Adrenal gland (tissue), 12 donors: ENCODE measurements around the gene MOK. TPM values are rescaled to one million over a fixed set of nuclear protein-coding genes. Genes with fewer than 3 reads are reported as not detected.

Experiments used
- DNase-seq, 7 donors: peaks; one replicate each; pipeline ENCODE4 v3.0.0-alpha.2; 2019 to 2020
- H3K27ac ChIP-seq, 5 donors: fragments of 200-600 bp; sonication (generic) in 4 of 5; 1 replicate in 3 of 5; 2 replicates in 2 of 5; pipeline versions ENCODE4 v1.5.1 to v1.8.0; 2016 to 2020; ENCODE audit warnings: mild to moderate bottlenecking in 1 of 5
- H3K27me3 ChIP-seq: fragments of 200-600 bp; 2 replicates; pipeline ENCODE4 v1.8.0; 2021
- H3K36me3 ChIP-seq, 2 donors: fragments of 200-600 bp; replicated peaks in 1 of 2; 1 replicate in 1 of 2; 2 replicates in 1 of 2; pipeline versions ENCODE4 v1.5.1 to v1.8.0; 2018 to 2022
- H3K4me1 ChIP-seq, 2 donors: fragments of 200-600 bp; replicated peaks in 1 of 2; 1 replicate in 1 of 2; 2 replicates in 1 of 2; pipeline versions ENCODE4 v1.5.1 to v1.8.0; 2018 to 2021
- H3K4me3 ChIP-seq, 4 donors: fragments of 200-600 bp; sonication (generic) in 3 of 4; one replicate each; pipeline ENCODE4 v1.5.1; 2016 to 2018
- H3K9me3 ChIP-seq, 3 donors: fragments of 200-600 bp; sonication (generic) in 1 of 3; replicated peaks in 1 of 3; 1 replicate in 2 of 3; 2 replicates in 1 of 3; pipeline versions ENCODE4 v1.5.1 to v1.8.0; 2016 to 2021
- CTCF ChIP-seq, 6 experiments: fragments of 450-650 bp in 4 of 6; fragments of 200-600 bp in 2 of 6; sonication (generic) in 1 of 6; IDR thresholded peaks; 1 replicate in 5 of 6; 2 replicates in 1 of 6; pipeline versions ENCODE4 v1.5.1 to v1.8.0; 2016 to 2021; ENCODE audit warnings: antibody characterized with exemption in 6 of 6, mild to moderate bottlenecking in 2 of 6, moderate library complexity in 1 of 6
- POLR2A ChIP-seq, 2 donors: fragments of 450-650 bp; IDR thresholded peaks; one replicate each; pipeline ENCODE4 v1.6.1; 2017; ENCODE audit warnings: antibody characterized with exemption in 2 of 2, mild to moderate bottlenecking in 2 of 2, moderate library complexity in 1 of 2
- WGBS, 4 donors: extraction: QIAGEN DNeasy Blood & Tissue Kit in 2 of 4; methylation state at CpG; one replicate each; pipeline versions ENCODE4 v1.1.5 to v1.1.7; 2013 to 2017; 5-methylcytosine and 5-hydroxymethylcytosine counted together
- intact Hi-C, 2 donors: fragments of 100-400 bp; cut with DNase I; formaldehyde crosslinking; loops; one replicate each; pipeline versions ENCODE4 v1.14.1 to v1.15.0; 2022 to 2023
- polyA plus RNA-seq, 3 donors: library from polyadenylated mRNA; stranded (reverse); fragments of 200-250 nt in 2 of 3; fragments of 350-450 nt in 1 of 3; fragmentation: Illumina TruSeq in 1 of 3; extraction: RNeasy Lipid Tissue Mini Kit (QIAGEN cat#74804) in 1 of 3; gene quantifications; one replicate each; pipeline ENCODE4 v1.2.3, GENCODE V29; 2013 to 2014
- total RNA-seq, 9 donors: library from RNA; depleted of rRNA in 4 of 9; stranded (reverse); fragments of >200 nt in 4 of 9; fragments of 120-200 nt in 1 of 9; fragmentation: NEBNext Ultra II Directional in 1 of 9; extraction: Animal tissue kit (Norgen Biotek cat#: 25700) in 1 of 9; gene quantifications; one replicate each; pipeline versions ENCODE4 v1.1.0 to v1.2.4, GENCODE V29; 2013 to 2023
- donor health status: healthy with polysubstance abuse.
- donor health status: Bipolar disorder and iron deficiency.
- donor health status: DM: yes; HTN: yes; CAD: no.
- donor health status: DM: no; HTN: no; CAD: no.
- donor health status: DM: no; HTN: no; CAD: no.
- donor health status: DM: yes; HTN: yes; CAD: no.

The MOK gene
- total and polyA plus RNA-seq, 12 donors, result 10.1 to 54.4 (median 16.4) TPM

GRCh38 chr14:102316743-102317563, 12.0 kb upstream of the MOK start:
- 1 to 6% (median 1%) methylated on average over 22 to 54 of the region's 54 CpGs for WGBS, 4 donors
- peak overlapping the region; percentile 65 to 85 (median 79) for H3K27ac ChIP-seq
- no peaks in the 10 kb centered on the region for H3K27me3 ChIP-seq
- H3K36me3 ChIP-seq, result no peaks in the 10 kb centered on the region
- H3K4me3 ChIP-seq, result peak overlapping the region in 3 of 4 donors; percentile 23 to 52 (median 34)
- no peaks in the 10 kb centered on the region for H3K9me3 ChIP-seq
- H3K4me1 ChIP-seq, result peaks cover 6 to 49% of the 10 kb centered on the region in 2 donors
- intact Hi-C loops, result no loop called here
- DNase-seq, result peak; percentile 89 to 98 (median 94)
- TF ChIP-seq POLR2A (IDR thresholded peaks at IDR 0.05) (peak in 1 of 2 donors; percentile 34), CTCF (IDR thresholded peaks at IDR 0.05) (peak; percentile 63 to 94 (median 88))

- Histone ChIP-seq H3K36me3 (no peaks in the 10 kb centered on the region), H3K27me3 (no peaks in the 10 kb centered on the region), H3K27ac (peak overlapping the region in 4 of 5 donors; percentile 48 to 82 (median 76)), H3K4me3 (peak overlapping the region in 3 of 4 donors; percentile 13 to 52 (median 17)), H3K9me3 (no peaks in the 10 kb centered on the region), H3K4me1 (peaks cover 6 to 48% of the 10 kb centered on the region in 2 donors)
- 2 to 6% (median 3%) methylated on average over 10 of the region's 10 CpGs for WGBS, 4 donors
- TF ChIP-seq CTCF (IDR thresholded peaks at IDR 0.05) (no peak), POLR2A (IDR thresholded peaks at IDR 0.05) (no peak)
- intact Hi-C loops, result no loop called here
- peak in 6 of 7 donors; percentile 61 to 79 (median 72) for DNase-seq
These were observed 11.4 kb upstream of the MOK start for GRCh38 chr14:102316338-102316742.

- Histone ChIP-seq H3K27ac (no peak overlapping the region), H3K27me3 (no peaks in the 10 kb centered on the region), H3K9me3 (no peaks in the 10 kb centered on the region), H3K4me1 (peaks cover 0 to 36% of the 10 kb centered on the region in 2 donors), H3K36me3 (no peaks in the 10 kb centered on the region), H3K4me3 (no peak overlapping the region)
- WGBS, 4 donors, result 78 to 92% (median 85%) methylated on average over 6 of the region's 6 CpGs
- intact Hi-C loops, result loop anchor here in 1 of 2 donors (2.0 kb wide), 1 partner anchor 80 kb away; no protein-coding TSS in a partner anchor
- DNase-seq, result no peak
- TF ChIP-seq POLR2A (IDR thresholded peaks at IDR 0.05) (no peak), CTCF (IDR thresholded peaks at IDR 0.05) (no peak)
These were observed 10.2 kb upstream of the MOK start for GRCh38 chr14:102315121-102315520.

- 7 to 11% (median 7%) methylated on average over 37 to 52 of the region's 52 CpGs for WGBS, 4 donors
- Histone ChIP-seq H3K4me3 (peak overlapping the region in 3 of 4 donors; percentile 8 to 52 (median 25)), H3K27me3 (no peaks in the 10 kb centered on the region), H3K36me3 (no peaks in the 10 kb centered on the region), H3K9me3 (no peaks in the 10 kb centered on the region), H3K27ac (peak overlapping the region in 3 of 5 donors; percentile 15 to 56 (median 34)), H3K4me1 (peaks cover 0 to 36% of the 10 kb centered on the region in 2 donors)
- DNase-seq, result peak; percentile 81 to 93 (median 89)
- intact Hi-C loops, result loop anchor here (2.0 to 5.0 kb wide), 2 partner anchors 80 to 82 kb away; no protein-coding TSS in a partner anchor
- TF ChIP-seq POLR2A (IDR thresholded peaks at IDR 0.05), result no peak
- peak; percentile 75 to 96 (median 92) for TF ChIP-seq CTCF (IDR thresholded peaks at IDR 0.05)
These were observed 9.5 kb upstream of the MOK start for GRCh38 chr14:102314242-102315011.
